ENCODE results near the gene NXPH3.

The NXPH3 gene

DNA sequence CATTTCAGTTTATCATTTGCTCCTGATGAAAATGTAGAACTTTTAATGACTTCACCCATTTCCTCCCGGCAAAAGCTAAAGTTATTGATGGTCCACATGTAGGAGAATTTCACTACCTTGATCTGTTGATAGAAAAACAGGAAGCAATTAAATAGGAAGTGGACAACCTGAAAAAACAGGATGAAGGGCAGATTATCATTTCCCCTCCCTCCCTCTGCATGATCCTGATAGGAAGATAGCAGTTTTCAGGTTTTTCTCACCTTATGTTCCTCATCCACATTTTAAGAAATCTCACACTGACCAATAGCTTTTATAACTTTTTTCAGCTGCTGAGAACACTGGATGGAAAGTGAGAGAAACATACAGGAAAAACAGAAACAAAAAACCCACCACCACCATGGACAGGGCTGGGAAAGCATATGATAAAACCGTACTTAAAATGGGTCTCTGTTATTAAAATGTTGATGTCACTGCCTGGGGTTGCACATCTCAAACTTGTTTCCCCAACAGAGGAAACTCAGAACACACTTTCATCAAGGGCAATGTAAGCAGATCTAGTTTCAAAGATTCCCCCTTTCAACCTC, 46.4 kb downstream of the NXPH3 start:
- Histone ChIP-seq H3K4me1 (ENCODE audit: control insufficient read depth, insufficient read depth, low read length) (no peaks in the 10 kb centered on the region), H3K9me3 (ENCODE audit: control insufficient read depth, low read length) (no peaks in the 10 kb centered on the region), H3K4me3 (ENCODE audit: insufficient read depth, low read depth, low read length) (no peak overlapping the region), H3K36me3 (ENCODE audit: control insufficient read depth, insufficient read depth, low read length) (peaks cover 36% of the 10 kb centered on the region), H3K27ac (ENCODE audit: insufficient read depth, low read depth, low read length, poor library complexity, severe bottlenecking) (no peak overlapping the region), H3K27me3 (ENCODE audit: control insufficient read depth, insufficient read depth, low read length, poor library complexity, severe bottlenecking) (no peaks in the 10 kb centered on the region)
- 91 to 100% methylated on average over 2 of the region's 2 CpGs for WGBS, 2 experiments

DNA sequence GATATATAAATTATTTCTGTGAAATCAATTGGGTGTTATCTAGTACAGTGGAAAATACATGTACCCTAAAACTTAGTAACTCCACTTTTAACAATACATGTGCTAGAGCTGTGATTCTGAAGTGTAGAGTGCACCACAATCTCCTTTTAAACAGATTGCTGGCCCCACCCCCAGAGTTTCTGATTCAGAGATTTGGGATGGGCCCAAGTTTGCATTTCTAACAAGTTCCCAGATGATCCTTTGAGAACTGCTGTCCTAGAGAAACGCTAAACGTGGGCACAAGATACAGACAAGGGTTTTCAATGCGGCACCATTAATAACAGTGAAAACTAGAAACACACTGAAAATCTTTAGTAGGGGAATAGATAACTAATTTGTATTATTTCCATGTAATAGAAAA, 49.2 kb downstream of the NXPH3 start:
- Histone ChIP-seq H3K4me3 (ENCODE audit: insufficient read depth, low read depth, low read length) (no peak overlapping the region), H3K36me3 (ENCODE audit: control insufficient read depth, insufficient read depth, low read length) (peaks cover 22% of the 10 kb centered on the region), H3K4me1 (ENCODE audit: control insufficient read depth, insufficient read depth, low read length) (no peaks in the 10 kb centered on the region), H3K9me3 (ENCODE audit: control insufficient read depth, low read length) (no peaks in the 10 kb centered on the region), H3K27me3 (ENCODE audit: control insufficient read depth, insufficient read depth, low read length, poor library complexity, severe bottlenecking) (no peaks in the 10 kb centered on the region), H3K27ac (ENCODE audit: insufficient read depth, low read depth, low read length, poor library complexity, severe bottlenecking) (no peak overlapping the region)
- 79 to 93% methylated on average over 2 to 3 of the region's 3 CpGs for WGBS, 2 experiments

DNA sequence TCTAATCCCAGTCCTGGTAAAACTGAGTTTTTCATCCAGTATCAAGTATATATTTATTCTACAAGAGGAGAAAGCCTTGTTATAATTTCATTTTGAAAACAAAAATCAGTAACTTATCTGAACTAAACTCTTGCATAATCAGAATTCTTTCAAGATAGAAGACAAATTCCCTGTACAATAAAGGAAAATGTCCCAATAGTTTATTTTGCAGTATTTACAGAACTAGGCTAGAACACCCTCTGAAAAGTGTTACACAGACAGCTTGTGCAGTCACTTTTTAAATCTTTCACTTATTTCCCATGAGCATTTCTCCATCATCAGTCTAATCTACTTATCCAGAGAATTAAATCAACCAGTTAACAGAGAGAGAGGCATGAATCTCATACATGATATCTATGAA, 53.8 kb downstream of the NXPH3 start:
- H3K27ac ChIP-seq (ENCODE audit: insufficient read depth, low read depth, low read length, poor library complexity, severe bottlenecking), result no peak overlapping the region
- H3K4me1 ChIP-seq (ENCODE audit: control insufficient read depth, insufficient read depth, low read length), result peaks cover 12% of the 10 kb centered on the region
- no peaks in the 10 kb centered on the region for H3K36me3 ChIP-seq (ENCODE audit: control insufficient read depth, insufficient read depth, low read length)
- H3K4me3 ChIP-seq (ENCODE audit: insufficient read depth, low read depth, low read length), result no peak overlapping the region
- no peaks in the 10 kb centered on the region for H3K9me3 ChIP-seq (ENCODE audit: control insufficient read depth, low read length)
- H3K27me3 ChIP-seq (ENCODE audit: control insufficient read depth, insufficient read depth, low read length, poor library complexity, severe bottlenecking), result no peaks in the 10 kb centered on the region

DNA sequence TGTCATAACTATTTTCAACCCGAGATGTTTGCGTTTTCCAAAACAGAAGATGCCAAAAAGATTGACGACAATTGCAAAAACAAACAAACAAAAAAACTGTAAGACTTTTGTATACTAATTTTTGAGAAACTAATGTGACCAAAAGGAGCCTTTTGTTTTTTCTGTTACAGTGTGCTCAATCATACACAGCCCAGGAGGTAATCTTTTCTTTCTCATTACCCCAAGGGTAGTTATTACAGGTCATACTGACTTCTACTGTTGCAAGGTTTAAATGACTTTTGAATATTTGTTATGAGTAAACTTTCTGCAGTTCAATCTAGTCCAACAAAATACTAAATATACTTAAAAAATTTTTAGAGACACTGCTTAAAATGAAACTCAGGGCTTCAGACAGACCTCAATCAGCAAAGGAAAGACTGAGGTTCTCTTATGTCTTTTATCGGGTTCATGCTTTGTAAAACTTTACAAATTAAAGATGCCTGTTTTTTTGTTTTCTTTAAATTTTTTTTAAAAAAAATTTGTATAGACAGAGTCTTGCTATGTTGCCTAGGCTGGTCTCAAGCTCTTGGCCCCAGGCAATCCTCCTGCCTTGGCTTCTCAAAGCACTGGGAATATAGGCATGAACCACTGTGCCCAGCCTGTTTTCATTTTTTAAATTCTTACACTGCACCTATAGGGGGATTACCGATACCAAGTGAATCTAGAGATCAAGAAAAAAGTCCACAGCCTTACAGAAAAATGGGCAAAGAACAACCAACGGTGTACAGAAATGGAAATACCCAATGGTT, 54.6 kb downstream of the NXPH3 start:
- H3K27ac ChIP-seq (ENCODE audit: insufficient read depth, low read depth, low read length, poor library complexity, severe bottlenecking), result no peak overlapping the region
- H3K4me3 ChIP-seq (ENCODE audit: insufficient read depth, low read depth, low read length), result no peak overlapping the region
- 95 to 96% methylated on average over 5 to 6 of the region's 6 CpGs for WGBS, 2 experiments
- H3K36me3 ChIP-seq (ENCODE audit: control insufficient read depth, insufficient read depth, low read length), result no peaks in the 10 kb centered on the region
- peaks cover 18% of the 10 kb centered on the region for H3K4me1 ChIP-seq (ENCODE audit: control insufficient read depth, insufficient read depth, low read length)
- H3K9me3 ChIP-seq (ENCODE audit: control insufficient read depth, low read length), result no peaks in the 10 kb centered on the region
- H3K27me3 ChIP-seq (ENCODE audit: control insufficient read depth, insufficient read depth, low read length, poor library complexity, severe bottlenecking), result no peaks in the 10 kb centered on the region

DNA sequence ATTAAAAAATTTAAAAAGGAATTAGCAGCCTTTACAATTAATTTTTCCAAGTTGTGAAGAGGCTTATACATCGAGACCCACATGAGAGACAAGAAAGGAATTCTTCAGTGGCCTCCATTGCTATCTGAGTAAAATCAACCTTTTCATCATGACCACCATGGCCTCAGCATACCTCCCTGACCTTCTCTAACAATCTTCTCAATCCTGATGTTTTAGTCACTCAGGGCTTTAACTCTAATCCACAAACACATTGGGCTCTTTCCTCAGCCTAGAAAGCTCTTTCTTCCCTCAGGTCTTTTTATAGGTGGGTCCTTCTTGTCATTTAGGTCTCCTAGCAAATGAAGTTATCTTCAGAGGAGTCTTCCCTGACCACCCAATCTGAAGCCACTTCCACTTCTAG, 55.8 kb downstream of the NXPH3 start:
- H3K4me1 ChIP-seq (ENCODE audit: control insufficient read depth, insufficient read depth, low read length), result peaks cover 18% of the 10 kb centered on the region
- WGBS, 2 experiments, result 81 to 91% methylated on average over 1 of the region's 1 CpG
- H3K27me3 ChIP-seq (ENCODE audit: control insufficient read depth, insufficient read depth, low read length, poor library complexity, severe bottlenecking), result no peaks in the 10 kb centered on the region
- no peak overlapping the region for H3K4me3 ChIP-seq (ENCODE audit: insufficient read depth, low read depth, low read length)
- H3K9me3 ChIP-seq (ENCODE audit: control insufficient read depth, low read length), result no peaks in the 10 kb centered on the region
- H3K27ac ChIP-seq (ENCODE audit: insufficient read depth, low read depth, low read length, poor library complexity, severe bottlenecking), result no peak overlapping the region
- H3K36me3 ChIP-seq (ENCODE audit: control insufficient read depth, insufficient read depth, low read length), result no peaks in the 10 kb centered on the region

Measured in ectodermal cell (in vitro differentiated cells).